ENCODE results near the gene TCF4. TPM values are rescaled to one million over a fixed set of nuclear protein-coding genes. Genes with fewer than 3 reads are reported as not detected.

The TCF4 gene
- total and polyA plus RNA-seq, 4 donors: 4.3 to 15.3 (median 11.5) TPM

DNA sequence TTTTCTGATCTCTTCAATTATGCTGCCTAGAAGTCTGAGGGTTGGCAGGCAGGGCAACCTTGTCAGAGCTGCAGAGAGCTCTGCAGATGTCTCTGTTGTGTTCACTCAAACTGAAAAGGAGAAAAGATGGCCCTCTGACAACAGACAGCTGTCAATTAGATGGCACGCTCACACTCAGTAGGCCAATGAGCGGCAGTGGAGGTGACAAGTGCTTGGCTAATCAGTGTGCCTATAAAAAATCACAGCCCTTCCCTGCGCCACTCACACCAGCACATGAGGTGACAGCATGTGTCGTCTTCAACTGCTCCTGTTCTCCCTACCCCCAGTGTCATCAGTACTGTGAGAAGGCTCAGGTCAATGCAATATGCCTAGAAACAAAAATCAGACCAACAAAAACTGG lies 203.9 kb downstream of the TCF4 start:
- TF ChIP-seq NR2F2 (IDR thresholded peaks at IDR 0.05) (no peak), JUND (IDR thresholded peaks at IDR 0.05) (no peak), FOXA2 (IDR thresholded peaks at IDR 0.05) (no peak), HNF4G (IDR thresholded peaks at IDR 0.05) (no peak), YY1 (IDR thresholded peaks at IDR 0.05) (no peak), SP1 (IDR thresholded peaks at IDR 0.05) (no peak), EGR1 (IDR thresholded peaks at IDR 0.05; ENCODE audit: low read depth in 2 of 2) (no peak), HNF4A (conservative IDR thresholded peaks at IDR 0.05) (no peak), GABPA (IDR thresholded peaks at IDR 0.05 in 1 of 2, conservative IDR thresholded peaks at IDR 0.05 in 1 of 2) (no peak), TAF1 (conservative IDR thresholded peaks at IDR 0.05) (no peak), RXRA (IDR thresholded peaks at IDR 0.05) (no peak)
- TF ChIP-seq, protein P1, sequence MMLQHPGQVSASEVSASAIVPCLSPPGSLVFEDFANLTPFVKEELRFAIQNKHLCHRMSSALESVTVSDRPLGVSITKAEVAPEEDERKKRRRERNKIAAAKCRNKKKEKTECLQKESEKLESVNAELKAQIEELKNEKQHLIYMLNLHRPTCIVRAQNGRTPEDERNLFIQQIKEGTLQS (IDR thresholded peaks at IDR 0.05): no peak
- TF ChIP-seq, protein P2, sequence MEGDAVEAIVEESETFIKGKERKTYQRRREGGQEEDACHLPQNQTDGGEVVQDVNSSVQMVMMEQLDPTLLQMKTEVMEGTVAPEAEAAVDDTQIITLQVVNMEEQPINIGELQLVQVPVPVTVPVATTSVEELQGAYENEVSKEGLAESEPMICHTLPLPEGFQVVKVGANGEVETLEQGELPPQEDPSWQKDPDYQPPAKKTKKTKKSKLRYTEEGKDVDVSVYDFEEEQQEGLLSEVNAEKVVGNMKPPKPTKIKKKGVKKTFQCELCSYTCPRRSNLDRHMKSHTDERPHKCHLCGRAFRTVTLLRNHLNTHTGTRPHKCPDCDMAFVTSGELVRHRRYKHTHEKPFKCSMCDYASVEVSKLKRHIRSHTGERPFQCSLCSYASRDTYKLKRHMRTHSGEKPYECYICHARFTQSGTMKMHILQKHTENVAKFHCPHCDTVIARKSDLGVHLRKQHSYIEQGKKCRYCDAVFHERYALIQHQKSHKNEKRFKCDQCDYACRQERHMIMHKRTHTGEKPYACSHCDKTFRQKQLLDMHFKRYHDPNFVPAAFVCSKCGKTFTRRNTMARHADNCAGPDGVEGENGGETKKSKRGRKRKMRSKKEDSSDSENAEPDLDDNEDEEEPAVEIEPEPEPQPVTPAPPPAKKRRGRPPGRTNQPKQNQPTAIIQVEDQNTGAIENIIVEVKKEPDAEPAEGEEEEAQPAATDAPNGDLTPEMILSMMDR (IDR thresholded peaks at IDR 0.05; ENCODE audit: low read depth, low read length, missing input control): no peak
- TF ChIP-seq, protein P3, sequence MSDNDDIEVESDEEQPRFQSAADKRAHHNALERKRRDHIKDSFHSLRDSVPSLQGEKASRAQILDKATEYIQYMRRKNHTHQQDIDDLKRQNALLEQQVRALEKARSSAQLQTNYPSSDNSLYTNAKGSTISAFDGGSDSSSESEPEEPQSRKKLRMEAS (IDR thresholded peaks at IDR 0.05): no peak
- TF ChIP-seq, protein P4, sequence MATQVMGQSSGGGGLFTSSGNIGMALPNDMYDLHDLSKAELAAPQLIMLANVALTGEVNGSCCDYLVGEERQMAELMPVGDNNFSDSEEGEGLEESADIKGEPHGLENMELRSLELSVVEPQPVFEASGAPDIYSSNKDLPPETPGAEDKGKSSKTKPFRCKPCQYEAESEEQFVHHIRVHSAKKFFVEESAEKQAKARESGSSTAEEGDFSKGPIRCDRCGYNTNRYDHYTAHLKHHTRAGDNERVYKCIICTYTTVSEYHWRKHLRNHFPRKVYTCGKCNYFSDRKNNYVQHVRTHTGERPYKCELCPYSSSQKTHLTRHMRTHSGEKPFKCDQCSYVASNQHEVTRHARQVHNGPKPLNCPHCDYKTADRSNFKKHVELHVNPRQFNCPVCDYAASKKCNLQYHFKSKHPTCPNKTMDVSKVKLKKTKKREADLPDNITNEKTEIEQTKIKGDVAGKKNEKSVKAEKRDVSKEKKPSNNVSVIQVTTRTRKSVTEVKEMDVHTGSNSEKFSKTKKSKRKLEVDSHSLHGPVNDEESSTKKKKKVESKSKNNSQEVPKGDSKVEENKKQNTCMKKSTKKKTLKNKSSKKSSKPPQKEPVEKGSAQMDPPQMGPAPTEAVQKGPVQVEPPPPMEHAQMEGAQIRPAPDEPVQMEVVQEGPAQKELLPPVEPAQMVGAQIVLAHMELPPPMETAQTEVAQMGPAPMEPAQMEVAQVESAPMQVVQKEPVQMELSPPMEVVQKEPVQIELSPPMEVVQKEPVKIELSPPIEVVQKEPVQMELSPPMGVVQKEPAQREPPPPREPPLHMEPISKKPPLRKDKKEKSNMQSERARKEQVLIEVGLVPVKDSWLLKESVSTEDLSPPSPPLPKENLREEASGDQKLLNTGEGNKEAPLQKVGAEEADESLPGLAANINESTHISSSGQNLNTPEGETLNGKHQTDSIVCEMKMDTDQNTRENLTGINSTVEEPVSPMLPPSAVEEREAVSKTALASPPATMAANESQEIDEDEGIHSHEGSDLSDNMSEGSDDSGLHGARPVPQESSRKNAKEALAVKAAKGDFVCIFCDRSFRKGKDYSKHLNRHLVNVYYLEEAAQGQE (IDR thresholded peaks at IDR 0.05): no peak
- TF ChIP-seq, protein P5, sequence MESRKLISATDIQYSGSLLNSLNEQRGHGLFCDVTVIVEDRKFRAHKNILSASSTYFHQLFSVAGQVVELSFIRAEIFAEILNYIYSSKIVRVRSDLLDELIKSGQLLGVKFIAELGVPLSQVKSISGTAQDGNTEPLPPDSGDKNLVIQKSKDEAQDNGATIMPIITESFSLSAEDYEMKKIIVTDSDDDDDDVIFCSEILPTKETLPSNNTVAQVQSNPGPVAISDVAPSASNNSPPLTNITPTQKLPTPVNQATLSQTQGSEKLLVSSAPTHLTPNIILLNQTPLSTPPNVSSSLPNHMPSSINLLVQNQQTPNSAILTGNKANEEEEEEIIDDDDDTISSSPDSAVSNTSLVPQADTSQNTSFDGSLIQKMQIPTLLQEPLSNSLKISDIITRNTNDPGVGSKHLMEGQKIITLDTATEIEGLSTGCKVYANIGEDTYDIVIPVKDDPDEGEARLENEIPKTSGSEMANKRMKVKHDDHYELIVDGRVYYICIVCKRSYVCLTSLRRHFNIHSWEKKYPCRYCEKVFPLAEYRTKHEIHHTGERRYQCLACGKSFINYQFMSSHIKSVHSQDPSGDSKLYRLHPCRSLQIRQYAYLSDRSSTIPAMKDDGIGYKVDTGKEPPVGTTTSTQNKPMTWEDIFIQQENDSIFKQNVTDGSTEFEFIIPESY (IDR thresholded peaks at IDR 0.05): no peak
- H3K9me3 ChIP-seq (ENCODE audit: control insufficient read depth in 4 of 4, low read length in 3 of 4): peaks cover 0 to 9% (median 0%) of the 10 kb centered on the region in 4 donors
- 94% methylated on average over 4 of the region's 4 CpGs for WGBS
- no peaks in the 10 kb centered on the region for H3K27me3 ChIP-seq (ENCODE audit: control insufficient read depth in 4 of 4, insufficient read depth in 4 of 4, low read length in 3 of 4)
- H3K4me3 ChIP-seq (ENCODE audit: low read depth in 1 of 3, low read length in 3 of 3): no peak overlapping the region
- no peak overlapping the region for H3K27ac ChIP-seq (ENCODE audit: low read depth in 1 of 2, low read length in 2 of 2)
- H3K4me1 ChIP-seq (ENCODE audit: control insufficient read depth in 4 of 4, insufficient read depth in 4 of 4, low read length in 3 of 4): no peaks in the 10 kb centered on the region
- no peak overlapping the region for H3K9ac ChIP-seq (ENCODE audit: low read depth in 1 of 2, low read length in 2 of 2)
- no peaks in the 10 kb centered on the region for H3K36me3 ChIP-seq (ENCODE audit: control insufficient read depth in 4 of 4, insufficient read depth in 3 of 4, low read depth in 1 of 4, low read length in 3 of 4)
- no peak for DNase-seq (ENCODE audit: low spot score)
